Right lobe of liver (tissue), 4 donors: Measurements from ENCODE around the gene TYW1B.
"Not testable (repeated sequence)": the region's sequence is repeated elsewhere in the genome, so short reads cannot be mapped to it uniquely, and the experiment has no call there.

Experiments
- CTCF ChIP-seq, 4 donors: fragments of 200-600 bp in 3 of 4; fragments of 450-650 bp in 1 of 4; IDR thresholded peaks; one replicate each; pipeline versions ENCODE4 v1.5.1 to v1.8.0; 2016 to 2022; ENCODE audit warnings: antibody characterized with exemption in 4 of 4, mild to moderate bottlenecking in 2 of 4
- POLR2A ChIP-seq: fragments of 450-650 bp; IDR thresholded peaks from one replicate; pipeline ENCODE4 v1.6.1; 2017; ENCODE audit warnings: antibody characterized with exemption, mild to moderate bottlenecking
- donor health status: DM: no; HTN: no; CAD: no.
- donor health status: DM: no; HTN: no; CAD: no.
- donor health status: DM: no; HTN: yes; CAD: no.

- TF ChIP-seq POLR2A; CTCF (IDR thresholded peaks at IDR 0.05): not testable (repeated sequence)
Measured at GRCh38 chr7:72705693-72706092, 122.3 kb downstream of the TYW1B start.
